ENCODE data around the gene F10. TPM values are rescaled to one million over a fixed set of nuclear protein-coding genes. Genes with fewer than 3 reads are reported as not detected.

Gene F10
- total RNA-seq, 4 donors from 2014 or later = 1.00 to 4.8 (median 2.4) TPM

DNA sequence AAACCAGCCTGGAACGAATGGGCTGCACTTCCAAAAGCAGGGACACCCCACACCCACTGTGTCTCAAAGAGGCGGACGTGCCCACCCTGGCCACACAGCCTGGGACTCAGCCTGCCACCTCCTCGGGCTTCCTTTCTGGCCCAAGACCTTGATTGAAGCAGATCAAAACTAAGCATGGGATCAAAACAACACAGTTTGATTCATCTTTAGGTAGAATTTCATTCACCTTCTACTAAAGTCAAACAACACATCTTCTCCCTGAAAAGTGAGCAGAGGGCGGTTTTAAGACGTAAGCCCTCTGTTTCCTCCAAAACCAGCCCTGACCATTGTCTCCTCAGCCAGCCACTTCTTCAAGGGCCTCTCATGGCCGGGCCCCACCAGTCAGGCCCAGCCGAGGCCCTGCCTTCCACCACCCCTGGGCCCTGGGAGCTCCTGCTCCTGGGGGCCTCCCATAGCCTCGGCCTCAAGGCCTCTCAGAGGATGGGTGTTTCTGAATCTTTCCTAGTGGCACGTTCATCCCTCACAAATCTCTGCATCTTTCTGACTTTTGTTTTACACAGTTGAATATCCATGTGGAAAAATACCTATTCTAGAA lies 6.3 kb upstream of the F10 start:
- no peak overlapping the region for H3K27ac ChIP-seq
- in situ Hi-C loops (cut with MboI; ENCODE audit: low sequenced_read_pairs in 4 of 4) = no loop called here
- DNase-seq (peak in 1 of 2 donors; percentile 1), ATAC-seq (no peak)
- H3K4me1 ChIP-seq = no peaks in the 10 kb centered on the region
- H3K27me3 ChIP-seq = peaks cover 6 to 10% (median 8%) of the 10 kb centered on the region in 3 donors
- intact Hi-C loops (cut with DNase I; ENCODE audit: low total_unique reads) = no loop called here
- no peak overlapping the region for H3K4me3 ChIP-seq
- H3K36me3 ChIP-seq = no peaks in the 10 kb centered on the region
- H3K9me3 ChIP-seq = no peaks in the 10 kb centered on the region
- TF ChIP-seq POLR2A (IDR thresholded peaks at IDR 0.05) (no peak), CTCF (IDR thresholded peaks at IDR 0.05 in 4 of 5, conservative IDR thresholded peaks at IDR 0.05 in 1 of 5) (no peak)

DNA sequence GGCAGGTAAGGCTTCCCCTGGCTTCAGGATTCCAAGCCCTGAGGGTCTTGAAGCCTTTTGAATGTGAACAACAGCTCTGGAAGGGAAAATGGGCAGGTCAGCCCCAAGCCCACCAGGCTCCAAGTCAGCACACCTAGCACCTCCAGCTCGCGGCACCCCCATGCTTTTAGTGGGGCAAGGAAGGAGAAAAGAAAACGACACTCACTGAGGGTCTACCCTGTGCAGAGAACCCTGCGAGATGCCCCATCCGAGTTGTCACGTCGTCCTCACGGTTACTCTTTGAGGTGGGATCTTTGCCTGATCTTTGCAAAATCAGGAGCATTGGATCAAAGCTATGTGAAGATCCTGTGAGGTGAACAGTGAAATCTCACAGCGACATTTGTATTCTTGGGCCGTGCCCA lies 5.7 kb upstream of the F10 start:
- intact Hi-C loops (cut with DNase I; ENCODE audit: low total_unique reads) (no loop called here), in situ Hi-C loops (cut with MboI; ENCODE audit: low sequenced_read_pairs in 4 of 4) (no loop called here)
- Histone ChIP-seq H3K27ac (no peak overlapping the region), H3K4me1 (no peaks in the 10 kb centered on the region), H3K9me3 (no peaks in the 10 kb centered on the region), H3K27me3 (peaks cover 6 to 8% (median 8%) of the 10 kb centered on the region in 3 donors), H3K36me3 (no peaks in the 10 kb centered on the region), H3K4me3 (no peak overlapping the region)
- no peak for ATAC-seq
- no peak for TF ChIP-seq CTCF (IDR thresholded peaks at IDR 0.05 in 4 of 5, conservative IDR thresholded peaks at IDR 0.05 in 1 of 5)
- no peak for TF ChIP-seq POLR2A (IDR thresholded peaks at IDR 0.05)
- peak in 1 of 2 donors; percentile 3 for DNase-seq

DNA sequence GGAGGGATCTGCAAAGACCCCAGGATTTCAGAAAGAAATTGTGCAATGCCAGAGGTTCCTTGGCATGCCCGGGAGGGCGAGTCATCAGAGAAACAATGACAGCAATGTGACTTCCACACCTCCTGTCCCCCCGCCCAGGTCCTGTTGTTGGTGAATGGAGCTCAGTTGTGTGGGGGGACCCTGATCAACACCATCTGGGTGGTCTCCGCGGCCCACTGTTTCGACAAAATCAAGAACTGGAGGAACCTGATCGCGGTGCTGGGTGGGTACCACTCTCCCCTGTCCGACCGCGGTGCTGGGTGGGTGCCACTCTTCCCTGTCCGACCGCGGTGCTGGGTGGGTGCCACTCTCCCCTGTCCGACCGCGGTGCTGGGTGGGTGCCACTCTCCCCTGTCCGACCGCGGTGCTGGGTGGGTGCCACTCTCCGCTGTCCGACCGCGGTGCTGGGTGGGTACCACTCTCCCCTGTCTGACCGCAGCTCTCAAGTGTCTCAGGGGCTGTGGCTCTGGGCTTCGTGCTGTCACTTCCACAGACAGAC lies 5.2 kb upstream of the F10 start:
- in situ Hi-C loops (cut with MboI; ENCODE audit: low sequenced_read_pairs in 4 of 4) = no loop called here
- TF ChIP-seq CTCF (IDR thresholded peaks at IDR 0.05 in 4 of 5, conservative IDR thresholded peaks at IDR 0.05 in 1 of 5) = no peak
- no peak for TF ChIP-seq POLR2A (IDR thresholded peaks at IDR 0.05)
- Histone ChIP-seq H3K4me1 (no peaks in the 10 kb centered on the region), H3K4me3 (no peak overlapping the region), H3K36me3 (no peaks in the 10 kb centered on the region), H3K27me3 (peaks cover 6 to 8% (median 6%) of the 10 kb centered on the region in 3 donors), H3K27ac (no peak overlapping the region), H3K9me3 (no peaks in the 10 kb centered on the region)
- DNase-seq = peak in 1 of 2 donors; percentile 8
- no peak for ATAC-seq
- intact Hi-C loops (cut with DNase I; ENCODE audit: low total_unique reads) = no loop called here

DNA sequence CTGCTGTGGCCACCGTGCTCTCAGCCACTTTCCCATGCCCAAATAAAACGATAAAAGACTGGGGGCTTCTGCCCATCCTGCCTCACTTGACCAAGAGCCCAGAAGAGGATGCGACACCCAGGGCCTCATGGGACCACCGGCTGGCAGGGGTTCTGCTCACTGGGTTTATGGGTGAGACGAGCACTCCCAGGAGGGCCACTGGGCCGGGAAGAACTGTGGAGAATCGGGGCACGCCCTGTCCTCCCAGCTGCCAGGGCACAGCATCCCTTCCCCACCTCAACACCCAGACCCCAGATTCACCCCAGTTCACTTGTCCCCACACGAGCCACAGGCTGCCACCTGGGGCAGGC lies 4.7 kb upstream of the F10 start:
- Histone ChIP-seq H3K4me1 (no peaks in the 10 kb centered on the region), H3K36me3 (no peaks in the 10 kb centered on the region), H3K9me3 (no peaks in the 10 kb centered on the region), H3K4me3 (no peak overlapping the region), H3K27ac (no peak overlapping the region), H3K27me3 (peaks cover 6 to 8% (median 6%) of the 10 kb centered on the region in 3 donors)
- in situ Hi-C loops (cut with MboI; ENCODE audit: low sequenced_read_pairs in 4 of 4) (no loop called here), intact Hi-C loops (cut with DNase I; ENCODE audit: low total_unique reads) (no loop called here)
- DNase-seq (peak in 1 of 2 donors; percentile 11), ATAC-seq (no peak)
- TF ChIP-seq CTCF (IDR thresholded peaks at IDR 0.05 in 4 of 5, conservative IDR thresholded peaks at IDR 0.05 in 1 of 5) (no peak), POLR2A (IDR thresholded peaks at IDR 0.05) (no peak)
